ENCODE data around the gene CD83.

DNA sequence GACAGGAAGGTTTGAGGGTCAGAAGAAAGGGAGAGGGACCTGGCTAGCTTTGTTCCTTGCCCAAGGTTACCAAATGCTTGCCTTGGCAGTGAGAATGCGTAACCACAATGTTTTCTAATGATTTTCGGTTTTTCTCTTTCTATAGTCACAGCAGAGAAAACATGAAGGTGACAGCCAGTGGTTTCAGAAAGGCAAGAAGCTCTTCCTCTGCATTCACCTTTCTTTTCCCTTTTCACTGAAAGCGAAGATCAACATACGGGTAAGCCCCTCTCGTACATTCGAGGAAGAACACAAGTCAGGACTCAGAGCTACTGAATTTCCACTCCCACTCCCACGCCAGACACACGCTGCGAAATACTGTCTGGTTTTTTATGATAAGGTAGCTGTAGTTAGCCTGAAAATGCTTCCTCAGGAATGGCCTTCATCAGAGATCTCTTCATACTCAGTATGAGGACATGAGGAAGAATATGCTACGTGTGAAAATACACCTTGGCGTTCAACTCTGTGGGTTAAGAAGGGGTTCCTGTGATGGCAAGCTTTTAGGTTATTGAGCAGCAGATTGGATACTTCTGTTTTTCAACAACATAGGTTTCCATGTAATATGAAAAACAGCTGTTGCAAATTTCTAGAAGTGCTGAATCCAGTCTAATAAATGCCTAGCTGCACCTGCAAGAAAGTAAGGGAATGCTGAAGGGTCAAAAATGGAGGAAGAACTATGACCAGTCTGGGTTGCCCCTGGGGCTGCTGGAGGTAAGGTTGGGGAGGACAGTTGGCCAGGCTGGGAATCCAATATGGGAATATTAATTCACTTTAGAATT lies 7.4 kb upstream of the CD83 start:
- TF ChIP-seq, protein P1, sequence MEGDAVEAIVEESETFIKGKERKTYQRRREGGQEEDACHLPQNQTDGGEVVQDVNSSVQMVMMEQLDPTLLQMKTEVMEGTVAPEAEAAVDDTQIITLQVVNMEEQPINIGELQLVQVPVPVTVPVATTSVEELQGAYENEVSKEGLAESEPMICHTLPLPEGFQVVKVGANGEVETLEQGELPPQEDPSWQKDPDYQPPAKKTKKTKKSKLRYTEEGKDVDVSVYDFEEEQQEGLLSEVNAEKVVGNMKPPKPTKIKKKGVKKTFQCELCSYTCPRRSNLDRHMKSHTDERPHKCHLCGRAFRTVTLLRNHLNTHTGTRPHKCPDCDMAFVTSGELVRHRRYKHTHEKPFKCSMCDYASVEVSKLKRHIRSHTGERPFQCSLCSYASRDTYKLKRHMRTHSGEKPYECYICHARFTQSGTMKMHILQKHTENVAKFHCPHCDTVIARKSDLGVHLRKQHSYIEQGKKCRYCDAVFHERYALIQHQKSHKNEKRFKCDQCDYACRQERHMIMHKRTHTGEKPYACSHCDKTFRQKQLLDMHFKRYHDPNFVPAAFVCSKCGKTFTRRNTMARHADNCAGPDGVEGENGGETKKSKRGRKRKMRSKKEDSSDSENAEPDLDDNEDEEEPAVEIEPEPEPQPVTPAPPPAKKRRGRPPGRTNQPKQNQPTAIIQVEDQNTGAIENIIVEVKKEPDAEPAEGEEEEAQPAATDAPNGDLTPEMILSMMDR (conservative IDR thresholded peaks at IDR 0.05; ENCODE audit: low read depth, low read length), result no peak
- no peak for TF ChIP-seq EZH2 (IDR thresholded peaks at IDR 0.05; ENCODE audit: low read length, unreplicated experiment)
